Cardiac muscle cell (in vitro differentiated cells and primary cell): ENCODE measurements around the gene MUC4. TPM values are rescaled to one million over a fixed set of nuclear protein-coding genes. Genes with fewer than 3 reads are reported as not detected.
A peak's percentile ranks its signal among the peaks of the same experiment; 100 is the strongest.
"Not testable (repeated sequence)": the region's sequence is repeated elsewhere in the genome, so short reads cannot be mapped to it uniquely, and the experiment has no call there.

Experiments
- DNase-seq, 2 donors: peaks; one replicate each; pipeline versions ENCODE4 v3.0.0 to v3.0.0-alpha.2; 2010 to 2017; ENCODE audit warnings: low read depth in 1 of 2, low spot score in 1 of 2
- H3K27ac ChIP-seq: fragments of 200-600 bp; sonication (generic); 2 replicates; pipeline ENCODE4 v1.5.1; 2016
- H3K27me3 ChIP-seq: fragments of 200-600 bp; sonication (generic); 2 replicates; pipeline ENCODE4 v1.6.0; 2016; ENCODE audit warnings: control low read depth
- H3K36me3 ChIP-seq: fragments of 200-600 bp; sonication (generic); 2 replicates; pipeline ENCODE4 v1.5.1; 2016; ENCODE audit warnings: control low read depth
- H3K4me1 ChIP-seq: fragments of 200-600 bp; sonication (generic); 2 replicates; pipeline ENCODE4 v1.8.1; 2017; ENCODE audit warnings: low read depth, mild to moderate bottlenecking, mixed run types
- H3K4me3 ChIP-seq: fragments of 200-600 bp; sonication (generic); 2 replicates; pipeline ENCODE4 v1.5.1; 2016; ENCODE audit warnings: mild to moderate bottlenecking
- H3K9me3 ChIP-seq: fragments of 200-600 bp; sonication (generic); 2 replicates; pipeline ENCODE4 v1.5.1; 2017; ENCODE audit warnings: low read depth, mild to moderate bottlenecking, control low read depth
- polyA plus RNA-seq: library from polyadenylated mRNA; unstranded; fragments of >200 nt; fragmentation: Nextera tagmentation; extraction: Ambion mirVana; gene quantifications from 2 replicates; pipeline ENCODE4 v1.2.1, GENCODE V29; 2016
- total RNA-seq: library from RNA; depleted of rRNA; stranded (reverse); fragments of >200 nt; gene quantifications from 2 replicates; pipeline ENCODE4 v1.2.3, GENCODE V29; 2016
- TF ChIP-seq, protein P1 (sequence below): IDR thresholded peaks from 2 replicates; pipeline ENCODE4 v1.5.1; 2012; ENCODE audit warnings: low read depth, mild to moderate bottlenecking, low read length

Gene MUC4
- total and polyA plus RNA-seq, 2 experiments from 2014 or later = 0.16 TPM; not detected in 1

DNA sequence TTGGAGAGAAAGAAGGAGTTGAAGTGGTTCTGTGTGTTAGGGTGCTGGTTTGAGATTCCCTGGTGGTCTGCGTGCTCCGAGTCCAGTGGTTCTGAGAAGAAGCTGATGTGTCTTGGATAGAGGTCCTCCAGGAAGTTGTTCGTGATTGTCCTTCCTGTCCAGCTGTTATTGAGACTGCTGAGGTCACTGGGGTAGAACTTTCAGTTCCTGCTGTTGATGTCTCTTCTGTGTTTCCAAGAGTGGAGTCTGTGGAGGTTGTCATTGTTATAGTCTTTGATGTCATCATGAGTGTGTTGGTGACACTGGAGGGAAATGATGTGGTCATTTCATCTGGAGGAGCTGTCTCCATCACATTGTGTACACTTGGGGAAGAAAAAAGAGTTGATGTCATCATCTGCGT, 20.8 kb downstream of the MUC4 start:
- H3K36me3 ChIP-seq = no peaks in the 10 kb centered on the region
- no peaks in the 10 kb centered on the region for H3K27me3 ChIP-seq
- no peak for DNase-seq
- TF ChIP-seq, protein P1, sequence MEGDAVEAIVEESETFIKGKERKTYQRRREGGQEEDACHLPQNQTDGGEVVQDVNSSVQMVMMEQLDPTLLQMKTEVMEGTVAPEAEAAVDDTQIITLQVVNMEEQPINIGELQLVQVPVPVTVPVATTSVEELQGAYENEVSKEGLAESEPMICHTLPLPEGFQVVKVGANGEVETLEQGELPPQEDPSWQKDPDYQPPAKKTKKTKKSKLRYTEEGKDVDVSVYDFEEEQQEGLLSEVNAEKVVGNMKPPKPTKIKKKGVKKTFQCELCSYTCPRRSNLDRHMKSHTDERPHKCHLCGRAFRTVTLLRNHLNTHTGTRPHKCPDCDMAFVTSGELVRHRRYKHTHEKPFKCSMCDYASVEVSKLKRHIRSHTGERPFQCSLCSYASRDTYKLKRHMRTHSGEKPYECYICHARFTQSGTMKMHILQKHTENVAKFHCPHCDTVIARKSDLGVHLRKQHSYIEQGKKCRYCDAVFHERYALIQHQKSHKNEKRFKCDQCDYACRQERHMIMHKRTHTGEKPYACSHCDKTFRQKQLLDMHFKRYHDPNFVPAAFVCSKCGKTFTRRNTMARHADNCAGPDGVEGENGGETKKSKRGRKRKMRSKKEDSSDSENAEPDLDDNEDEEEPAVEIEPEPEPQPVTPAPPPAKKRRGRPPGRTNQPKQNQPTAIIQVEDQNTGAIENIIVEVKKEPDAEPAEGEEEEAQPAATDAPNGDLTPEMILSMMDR = no peak
- H3K27ac ChIP-seq = no peak overlapping the region
- H3K4me3 ChIP-seq = no peak overlapping the region
- H3K9me3 ChIP-seq = no peaks in the 10 kb centered on the region
- peaks cover 12% of the 10 kb centered on the region for H3K4me1 ChIP-seq

DNA sequence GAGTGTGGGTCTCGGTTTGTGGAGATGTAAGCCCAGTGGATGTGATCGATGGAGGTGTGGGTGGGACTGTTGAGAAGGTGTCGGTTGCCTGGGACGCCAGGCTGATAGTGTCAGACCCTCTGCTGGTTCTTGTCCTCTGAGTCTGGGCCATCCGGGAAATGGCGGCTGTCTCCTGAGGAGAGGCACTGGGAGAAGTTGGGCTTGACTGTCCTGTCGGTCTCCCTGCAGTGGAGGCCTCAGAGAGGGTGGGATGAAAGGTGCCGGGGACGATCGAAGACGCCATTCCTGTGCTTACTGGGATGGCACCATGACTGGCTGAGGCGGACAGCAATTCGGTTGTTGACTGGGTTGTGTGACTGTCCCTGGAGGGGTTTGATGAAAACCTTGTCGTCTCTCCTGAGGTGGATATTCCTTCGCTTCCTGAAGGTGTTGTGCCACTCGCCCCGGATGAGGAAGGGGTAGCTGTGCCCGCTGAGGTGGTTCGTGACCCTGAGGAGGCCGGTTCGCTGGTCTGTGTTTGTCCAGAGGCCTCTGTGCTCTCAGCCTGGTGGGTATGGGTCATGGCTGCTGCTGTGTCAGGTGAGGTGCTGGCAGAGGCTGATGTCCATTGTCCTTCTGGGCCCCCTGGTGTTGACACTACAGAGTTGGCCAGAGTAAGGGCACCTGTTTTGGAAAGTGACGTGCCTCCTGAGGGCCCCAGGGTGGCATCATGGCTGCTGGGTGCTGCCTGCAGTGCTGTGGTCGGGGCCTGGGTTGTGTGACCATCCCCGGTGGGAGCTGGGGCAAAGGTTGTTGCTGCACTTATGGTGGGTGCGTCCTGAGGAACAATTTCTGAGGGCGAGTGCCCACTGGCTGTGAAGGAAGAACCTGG, 22.8 kb downstream of the MUC4 start:
- H3K27me3 ChIP-seq = no peaks in the 10 kb centered on the region
- DNase-seq = no peak
- H3K9me3 ChIP-seq = no peaks in the 10 kb centered on the region
- no peak overlapping the region for H3K4me3 ChIP-seq
- no peak overlapping the region for H3K27ac ChIP-seq
- TF ChIP-seq, protein P1 = no peak
- H3K36me3 ChIP-seq = no peaks in the 10 kb centered on the region
- H3K4me1 ChIP-seq = no peaks in the 10 kb centered on the region

DNA sequence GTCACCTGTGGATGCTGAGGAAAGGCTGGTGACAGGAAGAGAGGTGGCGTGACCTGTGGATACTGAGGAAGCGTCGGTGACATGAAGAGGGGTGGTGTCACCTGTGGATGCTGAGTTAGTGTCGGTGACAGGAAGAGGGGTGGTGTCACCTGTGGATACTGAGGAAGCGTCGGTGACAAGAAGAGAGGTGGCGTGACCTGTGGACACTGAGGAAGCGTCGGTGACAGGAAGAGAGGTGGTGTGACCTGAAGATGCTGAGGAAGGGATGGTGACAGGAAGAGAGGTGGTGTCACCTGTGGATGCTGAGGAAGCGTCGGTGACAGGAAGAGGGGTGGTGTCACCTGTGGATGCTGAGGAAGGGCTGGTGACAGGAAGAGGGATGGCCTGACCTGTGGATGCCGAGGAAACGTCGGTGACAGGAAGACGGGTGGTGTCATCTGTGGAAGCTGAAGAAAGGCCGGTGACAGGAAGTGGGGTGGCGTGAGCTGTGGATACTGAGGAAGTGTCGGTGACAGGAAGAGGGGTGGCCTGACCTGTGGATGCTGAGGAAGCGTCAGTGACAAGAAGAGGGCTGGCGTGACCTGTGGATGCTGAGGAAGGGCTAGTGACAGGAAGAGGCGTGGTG, 25.8 kb downstream of the MUC4 start:
- not testable (repeated sequence) for DNase-seq, H3K4me1 ChIP-seq, H3K27me3 ChIP-seq, H3K9me3 ChIP-seq, H3K4me3 ChIP-seq, H3K27ac ChIP-seq, H3K36me3 ChIP-seq

DNA sequence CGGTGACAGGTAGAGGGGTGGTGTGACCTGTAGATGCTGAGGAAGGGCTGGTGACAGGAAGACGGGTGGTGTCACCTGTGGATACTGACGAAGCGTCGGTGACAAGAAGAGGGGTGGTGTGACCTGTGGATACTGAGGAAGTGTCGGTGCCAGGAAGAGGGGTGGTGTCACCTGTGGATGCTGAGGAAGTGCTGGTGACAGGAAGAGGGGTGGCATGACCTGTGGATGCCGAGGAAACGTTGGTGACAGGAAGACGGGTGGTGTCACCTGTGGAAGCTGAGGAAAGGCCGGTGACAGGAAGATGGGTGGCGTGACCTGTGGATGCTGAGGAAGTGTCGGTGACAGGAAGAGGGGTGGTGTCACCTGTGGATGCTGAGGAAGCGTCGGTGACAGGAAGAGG, 27.7 kb downstream of the MUC4 start:
- DNase-seq, H3K27ac ChIP-seq: not testable (repeated sequence)

DNA sequence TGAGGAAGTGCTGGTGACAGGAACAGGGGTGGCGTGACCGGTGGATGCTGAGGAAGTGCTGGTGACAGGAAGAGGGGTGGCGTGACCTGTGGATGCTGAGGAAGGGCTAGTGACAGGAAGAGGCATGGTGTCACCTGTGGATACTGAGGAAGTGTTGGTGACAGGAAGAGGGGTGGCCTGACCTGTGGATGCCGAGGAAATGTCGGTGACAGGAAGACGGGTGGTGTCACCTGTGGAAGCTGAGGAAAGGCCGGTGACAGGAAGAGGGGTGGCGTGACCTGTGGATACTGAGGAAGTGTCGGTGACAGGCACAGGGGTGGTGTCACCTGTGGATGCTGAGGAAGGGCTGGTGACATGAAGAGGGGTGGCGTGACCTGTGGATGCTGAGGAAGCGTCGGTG, 30.5 kb downstream of the MUC4 start:
- not testable (repeated sequence) for H3K36me3 ChIP-seq, H3K4me1 ChIP-seq, DNase-seq, H3K27ac ChIP-seq, H3K9me3 ChIP-seq, H3K27me3 ChIP-seq, H3K4me3 ChIP-seq

More for the DNA sequence above, 27.7 kb downstream of the MUC4 start:
- not testable (repeated sequence) for H3K27me3 ChIP-seq, H3K9me3 ChIP-seq, H3K4me1 ChIP-seq, H3K36me3 ChIP-seq, H3K4me3 ChIP-seq

DNA sequence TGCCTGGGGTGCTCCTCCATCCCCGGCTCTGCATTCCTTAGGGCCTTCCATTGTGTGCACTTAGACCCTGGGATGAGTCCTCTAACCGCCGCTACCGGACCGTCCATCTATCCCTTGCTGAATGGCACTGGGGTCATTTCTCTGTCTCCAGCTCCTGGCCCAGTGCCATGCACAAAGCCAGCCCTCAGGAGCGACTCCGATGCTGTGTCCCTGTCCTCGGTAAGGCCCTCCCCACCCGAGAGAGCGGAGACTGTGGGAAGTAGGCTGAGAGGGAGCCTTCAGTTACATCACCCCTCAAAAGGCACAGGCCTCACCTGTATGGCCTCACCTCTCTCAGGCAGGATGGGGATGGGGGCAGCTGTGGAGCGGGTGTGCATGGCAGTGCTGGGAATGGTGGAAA, 33.8 kb downstream of the MUC4 start:
- no peaks in the 10 kb centered on the region for H3K9me3 ChIP-seq
- TF ChIP-seq, protein P1 = no peak
- no peaks in the 10 kb centered on the region for H3K4me1 ChIP-seq
- no peaks in the 10 kb centered on the region for H3K27me3 ChIP-seq
- DNase-seq = no peak
- no peak overlapping the region for H3K4me3 ChIP-seq
- H3K27ac ChIP-seq = no peak overlapping the region
- no peaks in the 10 kb centered on the region for H3K36me3 ChIP-seq

DNA sequence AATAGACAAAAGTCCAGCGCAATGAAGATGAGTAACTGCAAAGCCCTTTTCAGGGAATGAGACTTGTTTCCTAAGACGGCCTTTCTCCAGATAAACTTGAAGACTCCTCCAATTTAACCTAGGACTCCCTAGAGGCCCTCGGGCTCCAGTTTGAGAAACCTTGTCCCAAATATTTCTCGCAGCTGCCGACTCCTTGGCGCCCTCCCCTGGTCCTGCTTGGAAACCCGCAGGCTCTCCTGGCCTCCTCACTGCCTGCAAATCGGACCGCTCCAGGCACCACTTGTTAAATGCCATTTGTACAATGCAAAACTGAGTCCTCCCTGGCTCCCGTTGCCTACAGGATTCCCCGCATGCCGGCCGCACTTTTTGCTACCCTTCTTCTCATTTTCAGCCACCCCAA, 36.8 kb downstream of the MUC4 start:
- no peak overlapping the region for H3K27ac ChIP-seq
- no peaks in the 10 kb centered on the region for H3K27me3 ChIP-seq
- TF ChIP-seq, protein P1 = peak; percentile 58
- no peak overlapping the region for H3K4me3 ChIP-seq
- peak; percentile 52 to 59 for DNase-seq
- no peaks in the 10 kb centered on the region for H3K36me3 ChIP-seq
- H3K9me3 ChIP-seq = no peaks in the 10 kb centered on the region
- H3K4me1 ChIP-seq = no peaks in the 10 kb centered on the region
